AG09319 (cell line): ENCODE measurements around the gene MACF1.

Experiments
- DNase-seq: peaks from one replicate; pipeline ENCODE4 v3.0.0-alpha.2; 2010; ENCODE audit warnings: low read depth; ENCODE audit errors: extremely low read depth
- TF ChIP-seq, protein P1 (sequence below): IDR thresholded peaks from 2 replicates; pipeline ENCODE4 v1.5.1; 2011; ENCODE audit warnings: low read depth, mild to moderate bottlenecking, inconsistent platforms, low read length, moderate library complexity

Gene MACF1

DNA sequence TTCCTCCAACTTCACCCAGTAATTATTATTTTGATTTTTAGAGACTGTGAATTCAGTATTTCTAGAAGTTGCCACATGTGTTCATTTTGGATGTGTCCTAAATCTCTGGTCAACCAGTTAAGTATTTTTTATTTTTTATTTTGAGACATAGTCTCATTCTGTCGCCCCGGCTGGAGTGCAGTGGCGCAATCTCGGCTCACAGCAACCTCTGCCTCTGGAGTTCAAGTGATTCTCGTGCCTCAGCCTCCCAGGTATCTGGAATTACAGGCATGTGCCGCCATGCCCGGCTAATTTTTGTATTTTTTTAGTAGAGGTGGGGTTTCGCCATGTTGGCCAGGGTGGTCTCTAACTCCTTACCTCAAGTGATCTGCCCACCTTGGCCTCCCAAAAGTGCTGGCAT is 8.0 kb downstream of the MACF1 start:
- TF ChIP-seq, protein P1, sequence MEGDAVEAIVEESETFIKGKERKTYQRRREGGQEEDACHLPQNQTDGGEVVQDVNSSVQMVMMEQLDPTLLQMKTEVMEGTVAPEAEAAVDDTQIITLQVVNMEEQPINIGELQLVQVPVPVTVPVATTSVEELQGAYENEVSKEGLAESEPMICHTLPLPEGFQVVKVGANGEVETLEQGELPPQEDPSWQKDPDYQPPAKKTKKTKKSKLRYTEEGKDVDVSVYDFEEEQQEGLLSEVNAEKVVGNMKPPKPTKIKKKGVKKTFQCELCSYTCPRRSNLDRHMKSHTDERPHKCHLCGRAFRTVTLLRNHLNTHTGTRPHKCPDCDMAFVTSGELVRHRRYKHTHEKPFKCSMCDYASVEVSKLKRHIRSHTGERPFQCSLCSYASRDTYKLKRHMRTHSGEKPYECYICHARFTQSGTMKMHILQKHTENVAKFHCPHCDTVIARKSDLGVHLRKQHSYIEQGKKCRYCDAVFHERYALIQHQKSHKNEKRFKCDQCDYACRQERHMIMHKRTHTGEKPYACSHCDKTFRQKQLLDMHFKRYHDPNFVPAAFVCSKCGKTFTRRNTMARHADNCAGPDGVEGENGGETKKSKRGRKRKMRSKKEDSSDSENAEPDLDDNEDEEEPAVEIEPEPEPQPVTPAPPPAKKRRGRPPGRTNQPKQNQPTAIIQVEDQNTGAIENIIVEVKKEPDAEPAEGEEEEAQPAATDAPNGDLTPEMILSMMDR: no peak

DNA sequence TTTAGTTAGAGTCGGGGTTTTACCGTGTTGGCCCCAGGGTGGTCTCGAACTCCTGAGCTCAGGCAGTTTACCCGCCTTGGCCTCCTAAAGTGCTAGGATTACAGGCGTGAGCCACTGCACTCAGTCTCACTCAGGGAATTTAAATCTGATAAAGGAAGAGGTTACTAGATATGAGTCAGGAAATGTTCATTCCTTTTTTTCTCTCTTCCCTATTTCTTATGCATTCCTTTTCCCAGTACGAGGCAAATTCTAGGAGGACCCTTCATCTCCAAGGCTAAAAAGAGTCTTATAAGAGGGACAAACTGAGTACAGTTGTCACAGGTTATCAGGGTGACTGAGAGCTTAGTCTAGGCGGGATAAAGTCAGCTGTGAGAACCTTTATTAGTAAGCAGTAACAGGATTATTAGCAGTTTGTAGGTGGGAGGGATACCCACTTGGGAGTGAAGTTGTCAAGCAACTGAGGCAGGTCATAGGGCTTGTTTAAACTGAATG is 9.1 kb downstream of the MACF1 start:
- no peak for DNase-seq
- TF ChIP-seq, protein P1: no peak

More for the DNA sequence above, 8.0 kb downstream of the MACF1 start:
- no peak for DNase-seq

DNA sequence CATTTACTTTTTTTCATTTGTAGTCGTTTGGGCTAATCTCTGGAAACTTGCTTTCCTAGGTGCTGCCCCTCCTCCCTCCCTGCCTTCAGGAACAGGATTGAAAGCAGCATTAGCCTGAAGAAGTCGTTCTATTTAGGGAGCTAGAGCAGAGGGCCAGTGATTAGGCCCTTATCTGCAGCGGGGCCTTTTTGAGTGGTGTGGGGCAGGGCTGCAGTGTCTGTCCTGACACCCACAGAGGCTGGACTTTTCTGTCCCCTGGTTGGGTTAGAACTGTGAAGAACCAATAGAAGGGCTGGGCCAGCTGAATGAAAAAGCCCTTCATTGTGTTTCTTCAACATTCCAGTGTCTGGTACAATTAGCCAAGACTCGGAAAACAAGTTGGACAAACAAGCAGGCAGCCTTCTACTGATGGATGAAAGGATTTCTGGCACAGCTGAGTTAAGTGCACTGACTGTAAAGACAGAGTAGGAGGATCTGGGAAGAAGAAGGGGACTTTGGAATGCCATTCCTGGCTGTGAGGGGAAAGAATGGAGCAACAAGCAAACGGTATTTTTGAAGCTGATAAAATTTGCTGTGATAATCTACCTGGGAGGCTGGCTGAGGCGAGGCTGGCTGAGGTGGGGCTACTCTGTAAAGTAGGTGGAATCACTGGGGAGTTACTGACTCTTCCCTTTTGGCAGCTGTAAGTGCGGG is 9.7 kb downstream of the MACF1 start:
- DNase-seq: no peak
- TF ChIP-seq, protein P1: no peak

DNA sequence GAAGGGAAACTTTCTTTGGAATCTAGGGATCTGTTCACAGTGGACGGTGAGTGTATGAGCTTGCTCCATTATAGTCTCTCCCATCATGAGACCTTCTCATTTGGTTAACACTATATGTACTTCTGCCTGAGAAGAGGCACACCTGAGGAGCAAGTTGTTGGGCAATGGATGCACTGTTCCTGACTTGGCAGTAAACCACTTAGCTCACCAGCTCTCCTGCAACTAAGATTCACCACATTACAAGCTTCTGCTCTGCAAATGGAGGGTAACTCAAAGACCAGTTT is 10.2 kb downstream of the MACF1 start:
- no peak for DNase-seq
- TF ChIP-seq, protein P1: no peak

DNA sequence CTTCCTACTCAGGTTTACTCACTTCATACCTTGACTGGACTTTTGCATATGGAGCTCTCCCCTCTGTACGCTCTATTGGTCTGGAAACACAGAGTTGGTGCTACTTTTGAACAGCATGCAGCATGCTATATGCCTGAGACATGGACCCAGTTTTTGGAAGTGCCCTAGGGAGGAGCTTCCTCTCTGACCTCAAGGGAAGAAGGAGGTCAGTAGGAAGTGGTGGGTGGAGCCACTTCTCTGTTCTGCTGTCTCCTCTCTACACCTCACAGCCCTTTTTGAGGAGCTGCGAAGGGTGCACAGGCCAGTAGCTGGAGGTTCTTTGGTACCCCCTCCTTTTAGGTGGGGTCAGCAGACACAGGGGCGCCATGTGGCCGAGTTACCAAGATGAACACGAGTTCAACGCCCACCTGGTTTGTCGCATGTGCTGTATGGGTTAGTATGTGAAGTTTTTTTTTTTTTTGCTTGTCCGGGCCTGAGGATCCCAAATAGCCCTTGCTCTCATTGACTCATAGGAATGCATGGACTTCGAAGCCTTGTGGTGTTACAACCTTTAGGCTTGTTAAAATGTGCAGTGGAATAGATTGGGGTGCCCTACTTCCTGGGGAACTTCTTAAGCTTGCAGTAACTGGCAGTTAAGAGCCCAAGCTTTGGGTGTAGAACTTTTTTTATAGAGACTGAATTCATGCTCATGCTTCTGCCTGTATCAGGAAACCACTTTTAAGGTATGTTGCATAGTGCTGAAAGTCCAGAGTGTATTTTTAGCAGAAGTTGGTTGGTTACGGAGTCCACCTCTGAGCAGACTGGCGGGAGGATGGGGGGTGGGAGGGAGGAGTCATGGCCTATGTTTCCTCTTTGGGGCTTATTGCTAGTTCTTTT is 10.7 kb downstream of the MACF1 start:
- DNase-seq: no peak
- TF ChIP-seq, protein P1: no peak

DNA sequence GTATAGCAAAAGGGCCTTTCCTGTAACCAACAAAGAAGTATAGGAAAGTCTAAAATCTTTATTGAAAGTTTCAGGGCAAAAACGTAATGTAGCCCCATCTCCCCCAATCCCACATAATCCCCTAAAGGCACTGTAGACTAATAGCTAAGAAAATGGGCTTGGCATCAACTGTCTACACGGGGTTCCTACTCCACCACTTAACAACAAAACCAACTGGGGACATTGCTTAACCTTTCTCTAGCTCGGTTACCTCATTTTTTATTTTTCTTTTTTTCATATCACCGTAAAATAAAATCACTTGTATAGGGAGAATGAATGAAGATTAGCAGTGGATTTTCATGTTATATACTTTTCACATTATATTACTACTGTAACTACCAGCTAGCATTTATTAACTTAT is 12.3 kb downstream of the MACF1 start:
- TF ChIP-seq, protein P1: no peak
- no peak for DNase-seq
